B cell (primary cell): ENCODE data around the gene ATG4A. TPM values are rescaled to one million over a fixed set of nuclear protein-coding genes. Genes with fewer than 3 reads are reported as not detected.

Experiments used
- ATAC-seq: fragments of 200-7000 bp; cut with Tn5 transposase; one replicate; pipeline ENCODE4 v1.10.0; 2021; ENCODE audit warnings: low read depth, mild to moderate bottlenecking, moderate number of reproducible peaks, moderate library complexity
- CTCF ChIA-PET: fragments of 350-600 bp; sonication (Branson Sonifier 250); formaldehyde crosslinking; loops from one replicate; lab custom pipeline; 2021; ENCODE audit warnings: antibody characterized with exemption, inconsistent platforms; lab: Charles Lee
- POLR2A ChIA-PET: fragments of 350-600 bp; sonication (Branson Sonifier 250); formaldehyde crosslinking; loops from one replicate; lab custom pipeline; 2021; ENCODE audit warnings: antibody characterized with exemption; lab: Charles Lee
- DNase-seq: peaks from one replicate; pipeline ENCODE4 v3.0.0; 2013
- H2AFZ ChIP-seq: 2 replicates; pipeline ENCODE4 v1.6.1; 2012; ENCODE audit warnings: mild to moderate bottlenecking, low read depth, low read length; ENCODE audit not compliant: insufficient read depth, poor library complexity, severe bottlenecking
- H3K27ac ChIP-seq, 2 donors: 1 replicate in 1 of 2; 2 replicates in 1 of 2; pipeline ENCODE4 v1.5.1; 2012 to 2013; ENCODE audit warnings: low read length in 2 of 2, mild to moderate bottlenecking in 2 of 2, moderate library complexity in 1 of 2
- H3K27me3 ChIP-seq, 4 experiments: fragments of 200-600 bp in 1 of 4; sonication (generic) in 1 of 4; replicated peaks in 1 of 4; 1 replicate in 2 of 4; 2 replicates in 2 of 4; pipeline versions ENCODE4 v1.6.1 to v1.7.0; 2013 to 2016; ENCODE audit warnings: low read length in 3 of 4, mild to moderate bottlenecking in 2 of 4, mixed read lengths in 1 of 4, moderate library complexity in 1 of 4; ENCODE audit not compliant: insufficient read depth in 4 of 4, control insufficient read depth in 3 of 4; ENCODE audit errors: control extremely low read depth in 1 of 4
- H3K36me3 ChIP-seq, 2 experiments: replicated peaks in 1 of 2; 1 replicate in 1 of 2; 2 replicates in 1 of 2; pipeline versions ENCODE4 v1.6.1 to v1.7.1; 2013; ENCODE audit warnings: low read length in 1 of 2; ENCODE audit not compliant: insufficient read depth in 2 of 2, control insufficient read depth in 1 of 2; ENCODE audit errors: control extremely low read depth in 1 of 2, extremely low read depth in 1 of 2
- H3K4me1 ChIP-seq, 2 donors: fragments of 200-600 bp in 1 of 2; sonication (generic) in 1 of 2; 1 replicate in 1 of 2; 2 replicates in 1 of 2; pipeline versions ENCODE4 v1.5.1 to v1.6.1; 2013 to 2017; ENCODE audit warnings: low read length in 2 of 2; ENCODE audit not compliant: control insufficient read depth in 2 of 2, insufficient read depth in 2 of 2
- H3K4me2 ChIP-seq: replicated peaks from 2 replicates; pipeline ENCODE3; 2012; ENCODE audit warnings: mild to moderate bottlenecking, low read depth, low read length; ENCODE audit not compliant: poor library complexity, severe bottlenecking
- H3K4me3 ChIP-seq, 5 experiments: fragments of 200-600 bp in 1 of 5; sonication (generic) in 1 of 5; 1 replicate in 3 of 5; 2 replicates in 2 of 5; pipeline versions ENCODE4 v1.5.1 to v1.7.0; 2011 to 2016; ENCODE audit warnings: low read length in 4 of 5, mild to moderate bottlenecking in 4 of 5, low read depth in 2 of 5, control low read depth in 1 of 5, moderate library complexity in 1 of 5; ENCODE audit not compliant: insufficient read depth in 1 of 5; ENCODE audit errors: control extremely low read depth in 1 of 5, extremely low read depth in 1 of 5
- H3K79me2 ChIP-seq: fragments of 200-600 bp; sonication (generic); one replicate; pipeline ENCODE4 v1.6.0; 2016; ENCODE audit warnings: low read length; ENCODE audit not compliant: control insufficient read depth, insufficient read depth
- H3K9ac ChIP-seq: fragments of 200-600 bp; sonication (generic); 2 replicates; pipeline ENCODE4 v1.6.1; 2017; ENCODE audit warnings: mild to moderate bottlenecking, low read length, moderate library complexity
- H3K9me3 ChIP-seq, 3 donors: one replicate each; pipeline versions ENCODE4 v1.6.1 to v1.7.1; 2013; ENCODE audit warnings: low read length in 2 of 3; ENCODE audit not compliant: control insufficient read depth in 2 of 3, insufficient read depth in 1 of 3; ENCODE audit errors: control extremely low read depth in 1 of 3
- H4K20me1 ChIP-seq: 2 replicates; pipeline ENCODE4 v1.6.0; 2012; ENCODE audit warnings: mild to moderate bottlenecking, low read length; ENCODE audit not compliant: insufficient read depth, control insufficient read depth, poor library complexity, severe bottlenecking
- H3K27ac Mint-ChIP-seq: one replicate; pipeline ENCODE4 v1.8.0; 2021; ENCODE audit warnings: mixed read lengths
- H3K27me3 Mint-ChIP-seq: one replicate; pipeline ENCODE4 v1.8.0; 2021; ENCODE audit warnings: mixed read lengths
- H3K4me1 Mint-ChIP-seq: one replicate; pipeline ENCODE4 v1.8.0; 2021; ENCODE audit warnings: mixed read lengths
- H3K4me3 Mint-ChIP-seq: one replicate; pipeline ENCODE4 v1.8.0; 2021; ENCODE audit warnings: mixed read lengths
- H3K9me3 Mint-ChIP-seq: one replicate; pipeline ENCODE4 v1.8.0; 2022; ENCODE audit warnings: mixed read lengths; ENCODE audit not compliant: insufficient read depth
- EZH2 ChIP-seq: IDR thresholded peaks from 2 replicates; pipeline ENCODE4 v1.6.1; 2012; ENCODE audit warnings: borderline replicate concordance, low read depth, mild to moderate bottlenecking, moderate library complexity, low read length; ENCODE audit not compliant: insufficient read depth, poor library complexity, severe bottlenecking
- WGBS: methylation state at CpG from one replicate; pipeline ENCODE4 v1.1.5; 2013; ENCODE audit warnings: missing lambda C conversion rate; ENCODE audit not compliant: insufficient coverage; 5-methylcytosine and 5-hydroxymethylcytosine counted together
- intact Hi-C: fragments of 100-400 bp; cut with micrococcal nuclease; formaldehyde crosslinking; loops from one replicate; pipeline ENCODE4 v1.10.0; 2022
- polyA plus RNA-seq: library from polyadenylated mRNA; depleted of rRNA; stranded (reverse); fragments of >200 nt; gene quantifications from 2 replicates; pipeline ENCODE4 v1.2.3, GENCODE V29; 2012
- total RNA-seq, 2 donors: library from RNA; stranded (reverse); fragments of 120-200 nt in 1 of 2; gene quantifications; 1 replicate in 1 of 2; 2 replicates in 1 of 2; pipeline versions ENCODE4 v1.2.3 to v1.2.4, GENCODE V29; 2013 to 2022
- TF ChIP-seq, protein P1 (sequence below): fragments of 200-600 bp; IDR thresholded peaks from one replicate; pipeline ENCODE4 v1.8.0; 2022; ENCODE audit warnings: antibody characterized with exemption, mild to moderate bottlenecking

ATG4A gene
- total and polyA plus RNA-seq, 2 donors (not counting 1 experiment from before 2014, with no cell fraction given): 6.1 to 11.4 TPM

DNA sequence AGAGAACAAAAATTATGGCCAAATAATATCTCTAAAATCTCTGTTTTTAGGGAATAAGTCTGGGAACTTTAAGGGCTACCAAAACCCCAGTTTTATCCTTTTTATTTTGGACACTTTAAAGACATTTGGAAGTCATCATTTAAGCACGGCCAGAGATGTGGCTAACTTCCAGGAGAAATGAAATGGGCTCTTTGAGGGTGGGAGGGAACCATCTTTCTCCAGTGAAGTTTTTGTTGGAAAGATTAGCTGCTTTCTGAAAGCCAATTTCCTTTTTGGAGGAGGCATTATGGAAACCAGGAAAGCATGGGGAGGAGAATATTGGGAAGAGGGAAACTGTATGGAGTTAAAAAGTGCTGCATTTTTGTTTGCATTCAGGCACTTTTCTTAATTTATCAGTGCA, 41.9 kb upstream of the ATG4A start:
- H3K4me1 Mint-ChIP-seq: no peaks in the 10 kb centered on the region
- POLR2A ChIA-PET: no interaction called here
- Histone ChIP-seq H3K36me3 (no peaks in the 10 kb centered on the region), H3K79me2 (no peaks in the 10 kb centered on the region), H3K9ac (no peak overlapping the region), H3K27me3 (no peaks in the 10 kb centered on the region), H3K4me1 (no peaks in the 10 kb centered on the region), H4K20me1 (no peaks in the 10 kb centered on the region), H3K27ac (no peak overlapping the region), H3K4me3 (no peak overlapping the region), H3K4me2 (no peak overlapping the region), H3K9me3 (no peaks in the 10 kb centered on the region), H2AFZ (no peak overlapping the region)
- TF ChIP-seq EZH2: no peak
- TF ChIP-seq, protein P1, sequence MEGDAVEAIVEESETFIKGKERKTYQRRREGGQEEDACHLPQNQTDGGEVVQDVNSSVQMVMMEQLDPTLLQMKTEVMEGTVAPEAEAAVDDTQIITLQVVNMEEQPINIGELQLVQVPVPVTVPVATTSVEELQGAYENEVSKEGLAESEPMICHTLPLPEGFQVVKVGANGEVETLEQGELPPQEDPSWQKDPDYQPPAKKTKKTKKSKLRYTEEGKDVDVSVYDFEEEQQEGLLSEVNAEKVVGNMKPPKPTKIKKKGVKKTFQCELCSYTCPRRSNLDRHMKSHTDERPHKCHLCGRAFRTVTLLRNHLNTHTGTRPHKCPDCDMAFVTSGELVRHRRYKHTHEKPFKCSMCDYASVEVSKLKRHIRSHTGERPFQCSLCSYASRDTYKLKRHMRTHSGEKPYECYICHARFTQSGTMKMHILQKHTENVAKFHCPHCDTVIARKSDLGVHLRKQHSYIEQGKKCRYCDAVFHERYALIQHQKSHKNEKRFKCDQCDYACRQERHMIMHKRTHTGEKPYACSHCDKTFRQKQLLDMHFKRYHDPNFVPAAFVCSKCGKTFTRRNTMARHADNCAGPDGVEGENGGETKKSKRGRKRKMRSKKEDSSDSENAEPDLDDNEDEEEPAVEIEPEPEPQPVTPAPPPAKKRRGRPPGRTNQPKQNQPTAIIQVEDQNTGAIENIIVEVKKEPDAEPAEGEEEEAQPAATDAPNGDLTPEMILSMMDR: no peak
- no peak for DNase-seq
- no peak for ATAC-seq
- H3K27me3 Mint-ChIP-seq: no peaks in the 10 kb centered on the region
- no CpG with 5 or more reads among the region's 1 CpG for WGBS
- H3K4me3 Mint-ChIP-seq: no peak overlapping the region
- intact Hi-C loops: no loop called here
- H3K27ac Mint-ChIP-seq: no peak overlapping the region
- H3K9me3 Mint-ChIP-seq: no peaks in the 10 kb centered on the region
- CTCF ChIA-PET: interaction anchor here (0.9 kb wide), 1 partner anchor 29 kb away, joined by 3 read pairs; no protein-coding TSS in a partner anchor

GRCh38 chrX:108053218-108053617, 38.4 kb upstream of the ATG4A start:
- intact Hi-C loops: no loop called here
- POLR2A ChIA-PET: no interaction called here
- H4K20me1 ChIP-seq: no peaks in the 10 kb centered on the region

More at GRCh38 chrX:108053218-108053617, 38.4 kb upstream of the ATG4A start:
- Mint-ChIP-seq H3K27ac (no peak overlapping the region), H3K9me3 (no peaks in the 10 kb centered on the region), H3K4me3 (no peak overlapping the region), H3K4me1 (no peaks in the 10 kb centered on the region), H3K27me3 (no peaks in the 10 kb centered on the region)
- H3K4me2 ChIP-seq: no peak overlapping the region
- H2AFZ ChIP-seq: no peak overlapping the region
- ATAC-seq (no peak), DNase-seq (no peak)
- no peak overlapping the region for H3K27ac ChIP-seq
- H3K4me1 ChIP-seq: no peaks in the 10 kb centered on the region
- no peak overlapping the region for H3K4me3 ChIP-seq
- CTCF ChIA-PET: no interaction called here
- TF ChIP-seq EZH2: no peak
- TF ChIP-seq, protein P1: no peak
- H3K79me2 ChIP-seq: no peaks in the 10 kb centered on the region
- no peaks in the 10 kb centered on the region for H3K9me3 ChIP-seq
- no peaks in the 10 kb centered on the region for H3K27me3 ChIP-seq
- no peak overlapping the region for H3K9ac ChIP-seq
- no peaks in the 10 kb centered on the region for H3K36me3 ChIP-seq
